Daoy (cell line): ENCODE results near the gene GLS2. TPM values are rescaled to one million over a fixed set of nuclear protein-coding genes. Genes with fewer than 3 reads are reported as not detected.
"Not testable (repeated sequence)": the region's sequence is repeated elsewhere in the genome, so short reads cannot be mapped to it uniquely, and the experiment has no call there.

Experiments used
- DNase-seq: peaks from one replicate; pipeline ENCODE4 v3.0.0-alpha.2; 2015; ENCODE audit warnings: low read depth
- total RNA-seq: library from RNA; depleted of rRNA; stranded (reverse); fragments of >200 nt; shearing (Covaris generic); gene quantifications from 2 replicates; pipeline ENCODE4 v1.2.3, GENCODE V29; 2014

The GLS2 gene
- total RNA-seq, 1 experiment from 2014 or later, result 5.4 TPM

- not testable (repeated sequence) for DNase-seq
These were observed 5.6 kb upstream of the GLS2 start for GRCh38 chr12:56493409-56494105.

- no peak for DNase-seq
These were observed 2.4 kb upstream of the GLS2 start for GRCh38 chr12:56490360-56490759.

GRCh38 chr12:56487448-56488040 lies 417 bp downstream of the GLS2 start:
- DNase-seq, result peak; percentile 41

- no peak for DNase-seq
These were observed 1.3 kb downstream of the GLS2 start for GRCh38 chr12:56486694-56487093.

GRCh38 chr12:56484566-56484965 lies 3.4 kb downstream of the GLS2 start:
- no peak for DNase-seq

- DNase-seq, result no peak
These were observed 8.3 kb downstream of the GLS2 start for GRCh38 chr12:56479625-56480024.

- no peak for DNase-seq
These were observed 10.3 kb downstream of the GLS2 start for GRCh38 chr12:56477521-56478225.

GRCh38 chr12:56476972-56477432 lies 11.0 kb downstream of the GLS2 start:
- no peak for DNase-seq

- no peak for DNase-seq
These were observed 11.8 kb downstream of the GLS2 start for GRCh38 chr12:56476143-56476542.

GRCh38 chr12:56474389-56474788 lies 13.6 kb downstream of the GLS2 start:
- no peak for DNase-seq

- DNase-seq, result peak; percentile 18
These were observed 18.7 kb downstream of the GLS2 start for GRCh38 chr12:56469007-56469930.

GRCh38 chr12:56468216-56469006 lies 19.6 kb downstream of the GLS2 start, which contains the start of gene SPRYD4:
SPRYD4 (plus strand) TSS chr12:56468578; CDS start chr12:56468592, 14 bp downstream.
- peak; percentile 96 for DNase-seq

GRCh38 chr12:56462565-56462964 lies 25.4 kb downstream of the GLS2 start:
- DNase-seq, result no peak

- DNase-seq, result peak; percentile 53
These were observed 26.5 kb downstream of the GLS2 start for GRCh38 chr12:56461235-56462159.

- no peak for DNase-seq
These were observed 30.1 kb downstream of the GLS2 start for GRCh38 chr12:56457817-56458216.

- no peak for DNase-seq
These were observed 33.4 kb downstream of the GLS2 start, which contains the start of gene MIP for GRCh38 chr12:56454557-56454956. MIP (minus strand) TSS chr12:56454657; CDS start chr12:56454613, 44 bp downstream.

GRCh38 chr12:56451147-56451546 lies 36.8 kb downstream of the GLS2 start:
- no peak for DNase-seq

GRCh38 chr12:56450241-56450640 lies 37.7 kb downstream of the GLS2 start:
- no peak for DNase-seq

- DNase-seq, result no peak
These were observed 38.4 kb downstream of the GLS2 start for GRCh38 chr12:56449622-56449984.
